Endothelial cell of umbilical vein (primary cell): Measurements from ENCODE around the gene RPRD2. TPM values are rescaled to one million over a fixed set of nuclear protein-coding genes. Genes with fewer than 3 reads are reported as not detected.

ENCODE experiments used
- BruUV-seq: library from RNA; stranded (reverse); fragments of 400-500 nt; replicated peaks from 2 replicates; lab custom pipeline; 2021; lab: Mats Ljungman, UMichigan
- CTCF ChIA-PET: fragments of 300-600, 350-600 bp; sonication (Branson Sonifier 250); formaldehyde crosslinking; loops from one replicate; lab custom pipeline; 2021; ENCODE audit warnings: antibody characterized with exemption, inconsistent platforms; lab: Charles Lee
- POLR2A ChIA-PET: fragments of 300-600, 350-600 bp; sonication (Branson Sonifier 250); formaldehyde crosslinking; loops from one replicate; lab custom pipeline; 2021; ENCODE audit warnings: antibody characterized with exemption, inconsistent platforms; lab: Charles Lee
- DNase-seq: peaks from one replicate; pipeline ENCODE4 v3.0.0-alpha.2; 2011; ENCODE audit warnings: low read depth, low spot score
- FAIRE-seq: peaks from 2 replicates; lab custom pipeline; 2011; peaks lifted over from hg19 to GRCh38; lab: Jason Lieb, UNC
- H2AFZ ChIP-seq: 2 replicates; pipeline ENCODE4 v1.6.0; 2012; ENCODE audit warnings: low read depth, low read length, control low read depth, inconsistent platforms
- H3K27ac ChIP-seq: 2 replicates; pipeline ENCODE4 v1.5.1; 2011; ENCODE audit warnings: low read depth, mild to moderate bottlenecking, control low read depth, low read length, moderate library complexity; ENCODE audit not compliant: insufficient read depth
- H3K27me3 ChIP-seq, 2 experiments: 2 replicates each; pipeline versions ENCODE4 v1.6.0 to v1.6.1; 2011; ENCODE audit warnings: low read length in 2 of 2, mixed read lengths in 1 of 2; ENCODE audit not compliant: control insufficient read depth in 2 of 2, insufficient read depth in 2 of 2
- H3K36me3 ChIP-seq, 2 experiments: 2 replicates in 1 of 2; 3 replicates in 1 of 2; pipeline ENCODE4 v1.5.1; 2011; ENCODE audit warnings: low read length in 2 of 2, mild to moderate bottlenecking in 1 of 2, moderate library complexity in 1 of 2; ENCODE audit not compliant: control insufficient read depth in 2 of 2, insufficient read depth in 2 of 2; ENCODE audit errors: extremely low read depth in 1 of 2
- H3K4me1 ChIP-seq: 3 replicates; pipeline ENCODE4 v1.5.1; 2011; ENCODE audit warnings: mild to moderate bottlenecking, low read length; ENCODE audit not compliant: control insufficient read depth, insufficient read depth; ENCODE audit errors: extremely low read depth
- H3K4me2 ChIP-seq: 2 replicates; pipeline ENCODE4 v1.6.1; 2011; ENCODE audit warnings: low read length, control low read depth, mixed read lengths; ENCODE audit not compliant: insufficient read depth
- H3K4me3 ChIP-seq, 3 experiments: fragments of 200-600 bp in 1 of 3; sonication (generic), shearing (Covaris generic) in 1 of 3; replicated peaks in 1 of 3; 2 replicates each; pipeline ENCODE4 v1.5.1; 2011 to 2016; ENCODE audit warnings: control low read depth in 3 of 3, low read length in 3 of 3, mild to moderate bottlenecking in 2 of 3, inconsistent platforms in 1 of 3, low read depth in 1 of 3, moderate library complexity in 1 of 3; ENCODE audit not compliant: insufficient read depth in 1 of 3
- H3K79me2 ChIP-seq: 2 replicates; pipeline ENCODE4 v1.6.0; 2012; ENCODE audit warnings: low read length, inconsistent platforms; ENCODE audit not compliant: control insufficient read depth, insufficient read depth
- H3K9ac ChIP-seq: replicated peaks from 2 replicates; pipeline ENCODE3; 2011; ENCODE audit warnings: low read length, control low read depth; ENCODE audit not compliant: insufficient read depth; ENCODE audit errors: extremely low read depth
- H3K9me1 ChIP-seq: replicated peaks from 3 replicates; pipeline ENCODE4 v1.6.0; 2011; ENCODE audit warnings: mild to moderate bottlenecking, low read length; ENCODE audit not compliant: control insufficient read depth, insufficient read depth; ENCODE audit errors: extremely low read depth
- H3K9me3 ChIP-seq: replicated peaks from 2 replicates; pipeline ENCODE4 v1.5.1; 2012; ENCODE audit warnings: low read length, inconsistent platforms; ENCODE audit not compliant: control insufficient read depth, insufficient read depth
- H4K20me1 ChIP-seq: replicated peaks from 2 replicates; pipeline ENCODE3; 2011; ENCODE audit warnings: mild to moderate bottlenecking, low read length; ENCODE audit not compliant: control insufficient read depth, insufficient read depth; ENCODE audit errors: extremely low read depth
- EZH2 ChIP-seq: IDR thresholded peaks from 2 replicates; pipeline ENCODE4 v1.6.1; 2012; ENCODE audit warnings: borderline replicate concordance, low read depth, mild to moderate bottlenecking, moderate library complexity, low read length, inconsistent platforms; ENCODE audit not compliant: severe bottlenecking
- FOS ChIP-seq: IDR thresholded peaks from 2 replicates; pipeline ENCODE4 v1.6.1; 2011; ENCODE audit warnings: mild to moderate bottlenecking, low read length, moderate library complexity, borderline replicate concordance; ENCODE audit not compliant: insufficient read depth
- GATA2 ChIP-seq: IDR thresholded peaks from 2 replicates; pipeline ENCODE4 v1.7.0; 2011; ENCODE audit warnings: low read depth, mild to moderate bottlenecking, moderate library complexity, mixed read lengths, low read length; ENCODE audit not compliant: insufficient read length, insufficient read depth
- JUN ChIP-seq: IDR thresholded peaks from 2 replicates; pipeline ENCODE4 v1.6.1; 2011; ENCODE audit warnings: borderline replicate concordance, low read depth; ENCODE audit not compliant: insufficient read length, insufficient read depth
- MYC ChIP-seq: IDR thresholded peaks from one replicate; pipeline ENCODE4 v1.6.1; 2011; ENCODE audit warnings: mild to moderate bottlenecking, low read depth, low read length
- POLR2A ChIP-seq: IDR thresholded peaks from 2 replicates; pipeline ENCODE4 v1.6.1; 2012; ENCODE audit warnings: low read depth, mild to moderate bottlenecking, control low read depth, low read length
- POLR2AphosphoS5 ChIP-seq: IDR thresholded peaks from 2 replicates; pipeline ENCODE4 v1.6.1; 2012; ENCODE audit warnings: low read depth, mild to moderate bottlenecking, control low read depth, low read length, moderate library complexity; ENCODE audit not compliant: insufficient read depth
- dilution Hi-C: fragments of 300-500 bp; cut with MboI; formaldehyde crosslinking; loops from one replicate; pipeline ENCODE4 v1.15.0; 2019; ENCODE audit warnings: low sequenced_read_pairs; ENCODE audit not compliant: extremely low pct_ligation_motif_present
- intact Hi-C: fragments of 100-400 bp; cut with micrococcal nuclease; formaldehyde crosslinking; loops from one replicate; pipeline ENCODE4 v1.10.0; 2022
- polyA plus RNA-seq, 4 experiments: library from polyadenylated mRNA; depleted of rRNA in 3 of 4; stranded (reverse) in 3 of 4; unstranded in 1 of 4; fragments of >200 nt; gene quantifications; 2 replicates each; pipeline versions ENCODE4 v1.2.1 to v1.2.3, GENCODE V29; 2011 to 2012; ENCODE audit warnings: missing spikeins in 1 of 4
- total RNA-seq: library from RNA; stranded (reverse); gene quantifications from 2 replicates; pipeline ENCODE4 v1.2.3, GENCODE V29; 2021
- TF ChIP-seq, protein P1 (sequence below), 2 donors: IDR thresholded peaks; 1 replicate in 1 of 2; 2 replicates in 1 of 2; pipeline ENCODE4 v1.5.1; 2011; ENCODE audit warnings: low read length in 2 of 2, mild to moderate bottlenecking in 2 of 2, moderate library complexity in 2 of 2, control low read depth in 1 of 2, inconsistent platforms in 1 of 2, low read depth in 1 of 2; ENCODE audit not compliant: insufficient read depth in 1 of 2; ENCODE audit errors: extremely low read depth in 1 of 2
- TF ChIP-seq, protein P2 (sequence below): IDR thresholded peaks from 2 replicates; pipeline ENCODE4 v1.6.1; 2011; ENCODE audit not compliant: insufficient read depth, insufficient read length

Gene RPRD2
- total and polyA plus RNA-seq, 2 donors (not counting 3 experiments of a cell fraction or from before 2014, with no cell fraction given): 12.9 to 23.9 TPM

- POLR2A ChIA-PET: interaction anchor here (1.0 kb wide), 1 partner anchor 50 kb away, joined by 10 read pairs; no protein-coding TSS in a partner anchor
These were observed 43.3 kb upstream of the RPRD2 start for GRCh38 chr1:150320667-150320978.

GRCh38 chr1:150321826-150322166 is 42.2 kb upstream of the RPRD2 start:
- dilution Hi-C loops (no loop called here), intact Hi-C loops (loop anchor here (1.0 to 2.0 kb wide), 4 partner anchors 28 to 66 kb away; partner anchors contain the start of genes APH1A, MRPS21 and RPRD2)
- H3K4me2 ChIP-seq: peak overlapping the region; percentile 89
- CTCF ChIA-PET: interaction anchor here (1.1 kb wide), 1 partner anchor 66 kb away, joined by 5 read pairs; no protein-coding TSS in a partner anchor
- no peaks in the 10 kb centered on the region for H3K9me3 ChIP-seq
- H3K4me1 ChIP-seq: peaks cover 7% of the 10 kb centered on the region
- H3K9me1 ChIP-seq: no peaks in the 10 kb centered on the region
- peak overlapping the region; percentile 63 for H3K9ac ChIP-seq
- H2AFZ ChIP-seq: peak overlapping the region; percentile 27
- no TSS peak for BruUV-seq
- H3K27me3 ChIP-seq: no peaks in the 10 kb centered on the region
- peak overlapping the region; percentile 68 to 88 (median 68) for H3K4me3 ChIP-seq
- FAIRE-seq (no peak), DNase-seq (no peak)
- H4K20me1 ChIP-seq: no peaks in the 10 kb centered on the region
- TF ChIP-seq EZH2 (no peak), FOS (no peak), POLR2A (no peak), JUN (no peak), GATA2 (no peak), MYC (no peak), POLR2AphosphoS5 (no peak)
- TF ChIP-seq, protein P1, sequence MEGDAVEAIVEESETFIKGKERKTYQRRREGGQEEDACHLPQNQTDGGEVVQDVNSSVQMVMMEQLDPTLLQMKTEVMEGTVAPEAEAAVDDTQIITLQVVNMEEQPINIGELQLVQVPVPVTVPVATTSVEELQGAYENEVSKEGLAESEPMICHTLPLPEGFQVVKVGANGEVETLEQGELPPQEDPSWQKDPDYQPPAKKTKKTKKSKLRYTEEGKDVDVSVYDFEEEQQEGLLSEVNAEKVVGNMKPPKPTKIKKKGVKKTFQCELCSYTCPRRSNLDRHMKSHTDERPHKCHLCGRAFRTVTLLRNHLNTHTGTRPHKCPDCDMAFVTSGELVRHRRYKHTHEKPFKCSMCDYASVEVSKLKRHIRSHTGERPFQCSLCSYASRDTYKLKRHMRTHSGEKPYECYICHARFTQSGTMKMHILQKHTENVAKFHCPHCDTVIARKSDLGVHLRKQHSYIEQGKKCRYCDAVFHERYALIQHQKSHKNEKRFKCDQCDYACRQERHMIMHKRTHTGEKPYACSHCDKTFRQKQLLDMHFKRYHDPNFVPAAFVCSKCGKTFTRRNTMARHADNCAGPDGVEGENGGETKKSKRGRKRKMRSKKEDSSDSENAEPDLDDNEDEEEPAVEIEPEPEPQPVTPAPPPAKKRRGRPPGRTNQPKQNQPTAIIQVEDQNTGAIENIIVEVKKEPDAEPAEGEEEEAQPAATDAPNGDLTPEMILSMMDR (IDR thresholded peaks at IDR 0.05; ENCODE audit: extremely low read depth in 1 of 2, insufficient read depth in 1 of 2, low read depth in 1 of 2, low read length in 2 of 2): no peak
- TF ChIP-seq, protein P2, sequence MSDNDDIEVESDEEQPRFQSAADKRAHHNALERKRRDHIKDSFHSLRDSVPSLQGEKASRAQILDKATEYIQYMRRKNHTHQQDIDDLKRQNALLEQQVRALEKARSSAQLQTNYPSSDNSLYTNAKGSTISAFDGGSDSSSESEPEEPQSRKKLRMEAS: no peak
- peak overlapping the region; percentile 62 for H3K27ac ChIP-seq
- peaks cover 10 to 12% of the 10 kb centered on the region in 2 experiments for H3K36me3 ChIP-seq
- H3K79me2 ChIP-seq: peaks cover 44% of the 10 kb centered on the region
- POLR2A ChIA-PET: interaction anchor here (0.5 to 0.6 kb wide), 2 partner anchors 15 to 20 kb away, joined by 4 read pairs; no protein-coding TSS in a partner anchor

More at GRCh38 chr1:150320667-150320978, 43.3 kb upstream of the RPRD2 start:
- Histone ChIP-seq H3K27ac (peak overlapping the region; percentile 62), H3K4me3 (peak overlapping the region in 2 of 3 experiments; percentile 68 to 88), H3K9me3 (no peaks in the 10 kb centered on the region), H3K27me3 (no peaks in the 10 kb centered on the region), H3K79me2 (peaks cover 38% of the 10 kb centered on the region), H3K36me3 (peaks cover 4 to 9% of the 10 kb centered on the region in 2 experiments), H3K9me1 (no peaks in the 10 kb centered on the region), H2AFZ (peak overlapping the region; percentile 81), H4K20me1 (no peaks in the 10 kb centered on the region), H3K4me1 (peaks cover 7% of the 10 kb centered on the region), H3K4me2 (peak overlapping the region; percentile 32), H3K9ac (peak overlapping the region; percentile 63)
- CTCF ChIA-PET: interaction anchor here (1.1 kb wide), 1 partner anchor 65 kb away, joined by 5 read pairs; no protein-coding TSS in a partner anchor
- FAIRE-seq (no peak), DNase-seq (peak; percentile 54)
- intact Hi-C loops: loop anchor here (1.0 to 2.0 kb wide), 2 partner anchors 39 to 44 kb away; partner anchors contain the start of gene RPRD2
- no TSS peak for BruUV-seq
- dilution Hi-C loops: no loop called here
- TF ChIP-seq MYC (no peak), POLR2A (no peak), GATA2 (no peak)
- TF ChIP-seq, protein P1 (IDR thresholded peaks at IDR 0.05; ENCODE audit: extremely low read depth in 1 of 2, insufficient read depth in 1 of 2, low read depth in 1 of 2, low read length in 2 of 2): no peak
